Fibroblast of the aortic adventitia (primary cell): ENCODE results near the gene BMPR1A. TPM values are rescaled to one million over a fixed set of nuclear protein-coding genes. Genes with fewer than 3 reads are reported as not detected.
"Not testable (repeated sequence)": the region's sequence is repeated elsewhere in the genome, so short reads cannot be mapped to it uniquely, and the experiment has no call there.

Source experiments
- DNase-seq: peaks from one replicate; pipeline ENCODE4 v3.0.0-alpha.2; 2010; ENCODE audit warnings: low read depth
- H3K4me3 ChIP-seq: 2 replicates; pipeline ENCODE4 v1.5.1; 2011; ENCODE audit warnings: low read depth, mild to moderate bottlenecking, control low read depth, low read length, moderate library complexity
- CTCF ChIP-seq: IDR thresholded peaks from 2 replicates; pipeline ENCODE4 v1.5.1; 2011; ENCODE audit warnings: mild to moderate bottlenecking, low read length, control low read depth, inconsistent platforms; ENCODE audit not compliant: insufficient read depth
- total RNA-seq: library from RNA; depleted of rRNA; stranded (reverse); fragments of >200 nt; gene quantifications from 2 replicates; pipeline ENCODE4 v1.2.3, GENCODE V29; 2012; ENCODE audit warnings: low replicate concordance

Gene BMPR1A
- total RNA-seq, 1 donor = 74.7 TPM

GRCh38 chr10:86952106-86952505, 195.7 kb downstream of the BMPR1A start:
- TF ChIP-seq CTCF = no peak
- H3K4me3 ChIP-seq = no peak overlapping the region
- DNase-seq = no peak

- not testable (repeated sequence) for H3K4me3 ChIP-seq, DNase-seq
These were observed 196.3 kb downstream of the BMPR1A start for GRCh38 chr10:86952697-86953096.

- TF ChIP-seq CTCF = no peak
These were observed 197.6 kb downstream of the BMPR1A start for GRCh38 chr10:86953747-86954680.

GRCh38 chr10:86954681-86955500, 198.5 kb downstream of the BMPR1A start:
- no peak overlapping the region for H3K4me3 ChIP-seq
- TF ChIP-seq CTCF = no peak
- no peak for DNase-seq

More at GRCh38 chr10:86953747-86954680, 197.6 kb downstream of the BMPR1A start:
- H3K4me3 ChIP-seq = no peak overlapping the region
- DNase-seq = peak; percentile 81

- DNase-seq = no peak
- TF ChIP-seq CTCF = no peak
- no peak overlapping the region for H3K4me3 ChIP-seq
These were observed 199.2 kb downstream of the BMPR1A start for GRCh38 chr10:86955501-86956194.

- TF ChIP-seq CTCF = no peak
- no peak overlapping the region for H3K4me3 ChIP-seq
- DNase-seq = no peak
These were observed 199.9 kb downstream of the BMPR1A start for GRCh38 chr10:86956195-86956847.
